Colon (tissue), 2 donors: Measurements from ENCODE around the gene UBE2I.
"Not testable (repeated sequence)": the region's sequence is repeated elsewhere in the genome, so short reads cannot be mapped to it uniquely, and the experiment has no call there.

ENCODE experiments used
- FAIRE-seq: peaks from 2 replicates; lab custom pipeline; 2012; peaks lifted over from hg19 to GRCh38; lab: Jason Lieb, UNC
- donor health status: control.
- donor health status: control.

The UBE2I gene

DNA sequence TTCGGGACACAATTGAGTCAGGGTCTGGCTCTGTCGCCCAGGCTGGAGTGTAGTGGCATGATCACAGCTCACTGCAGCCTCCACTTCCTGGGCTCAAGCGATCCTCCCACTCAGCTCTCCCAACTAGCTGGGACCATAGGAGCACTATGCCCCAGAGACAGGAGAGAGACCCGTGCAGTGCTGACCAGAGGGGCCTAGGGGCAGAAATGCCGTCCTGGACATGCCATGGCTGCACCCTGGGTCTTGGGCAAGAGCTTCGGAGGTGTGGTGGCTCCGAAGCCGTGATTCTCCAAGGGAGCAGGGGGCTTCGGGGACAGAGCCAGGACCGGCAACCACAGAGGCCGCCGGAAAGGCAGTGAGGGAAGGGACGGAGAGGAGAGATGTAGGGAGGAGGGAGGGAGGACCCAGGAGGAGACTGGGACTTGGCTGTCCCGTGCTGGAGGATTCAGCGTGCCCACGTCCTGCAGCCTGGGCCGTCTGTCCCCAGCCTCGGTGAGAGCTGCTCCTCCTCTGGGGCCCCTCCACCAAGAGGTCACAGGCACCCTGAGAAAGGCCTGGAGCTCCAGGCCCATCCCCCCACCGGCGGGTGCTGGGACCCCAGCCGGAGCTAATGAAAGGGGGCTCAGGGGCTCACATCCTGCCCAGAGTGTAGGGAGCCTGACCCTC is 31.7 kb upstream of the UBE2I start:
- FAIRE-seq = no peak

- no peak for FAIRE-seq
These were observed 31.0 kb upstream of the UBE2I start for GRCh38 chr16:1278477-1278876.

- no peak for FAIRE-seq
These were observed 30.1 kb upstream of the UBE2I start for GRCh38 chr16:1279081-1279944.

DNA sequence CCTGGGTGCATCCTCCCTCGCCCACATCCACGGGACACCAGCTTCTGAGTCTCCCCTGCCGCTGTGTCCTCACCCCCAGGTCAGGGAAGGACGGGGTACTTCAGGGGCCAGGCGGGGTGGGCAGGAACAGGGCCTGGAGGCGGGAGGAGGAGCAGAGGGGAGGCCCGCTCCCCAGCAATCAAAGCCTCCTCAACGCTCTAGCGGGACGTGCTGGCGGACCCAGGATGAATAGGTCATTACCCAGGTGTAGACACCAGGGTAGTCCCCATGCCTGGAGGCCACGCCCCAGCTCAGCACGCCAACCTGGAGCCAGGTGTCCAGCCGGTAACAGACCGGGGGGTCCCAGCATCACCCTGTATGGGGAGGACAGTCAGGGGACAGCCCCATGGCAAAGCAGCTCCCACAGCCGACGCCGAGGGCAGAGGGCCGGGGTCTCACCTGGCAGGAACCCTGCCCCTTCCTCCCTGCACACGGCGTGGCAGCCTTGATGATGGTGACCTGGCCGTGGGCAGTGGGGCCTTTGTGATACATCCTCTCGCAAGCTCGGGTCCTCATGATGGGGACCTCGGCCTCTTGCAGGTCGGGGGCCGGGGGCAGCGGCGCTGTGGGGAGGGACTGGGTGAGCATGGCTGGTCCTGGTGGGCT is 29.4 kb upstream of the UBE2I start:
- FAIRE-seq = no peak

DNA sequence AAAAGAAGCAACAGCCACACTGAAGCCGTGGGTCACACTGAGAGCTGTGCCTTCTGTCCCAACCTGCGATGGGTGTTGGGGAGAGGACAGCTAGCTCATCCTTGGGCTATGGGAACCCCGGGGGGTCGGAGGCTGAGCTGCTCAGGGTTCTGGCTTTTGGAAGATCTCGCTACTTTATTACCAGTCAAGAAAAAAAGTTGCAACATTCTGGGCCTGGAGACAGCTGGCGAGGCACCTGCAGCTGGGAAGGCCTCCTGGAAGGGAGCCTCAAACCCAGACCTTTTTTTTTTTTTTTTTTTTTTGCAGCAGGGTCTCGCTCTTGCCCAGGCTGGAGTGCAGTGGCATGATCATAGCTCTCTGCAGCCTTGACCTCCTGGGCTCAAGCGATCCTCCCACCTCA is 28.7 kb upstream of the UBE2I start:
- FAIRE-seq = no peak

DNA sequence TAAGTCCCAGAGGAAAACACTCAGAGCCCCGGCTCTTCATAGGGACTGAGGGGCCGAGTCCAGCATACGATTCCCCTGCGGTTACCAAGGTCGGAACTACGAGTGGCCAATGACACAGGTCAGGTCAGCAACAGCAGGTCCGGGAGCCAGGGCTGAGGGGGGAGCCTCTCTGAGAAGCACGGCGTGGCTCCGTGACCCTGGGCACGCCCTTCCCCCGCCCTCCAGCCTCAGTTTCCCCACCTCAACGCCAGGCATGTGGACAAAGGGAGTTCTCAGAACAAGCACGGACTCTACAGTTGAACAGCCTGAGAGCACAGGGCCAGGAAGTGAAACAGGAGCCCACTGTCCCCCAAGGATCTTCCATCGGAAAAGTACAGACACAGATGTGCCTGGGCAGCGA is 27.9 kb upstream of the UBE2I start:
- FAIRE-seq = no peak

DNA sequence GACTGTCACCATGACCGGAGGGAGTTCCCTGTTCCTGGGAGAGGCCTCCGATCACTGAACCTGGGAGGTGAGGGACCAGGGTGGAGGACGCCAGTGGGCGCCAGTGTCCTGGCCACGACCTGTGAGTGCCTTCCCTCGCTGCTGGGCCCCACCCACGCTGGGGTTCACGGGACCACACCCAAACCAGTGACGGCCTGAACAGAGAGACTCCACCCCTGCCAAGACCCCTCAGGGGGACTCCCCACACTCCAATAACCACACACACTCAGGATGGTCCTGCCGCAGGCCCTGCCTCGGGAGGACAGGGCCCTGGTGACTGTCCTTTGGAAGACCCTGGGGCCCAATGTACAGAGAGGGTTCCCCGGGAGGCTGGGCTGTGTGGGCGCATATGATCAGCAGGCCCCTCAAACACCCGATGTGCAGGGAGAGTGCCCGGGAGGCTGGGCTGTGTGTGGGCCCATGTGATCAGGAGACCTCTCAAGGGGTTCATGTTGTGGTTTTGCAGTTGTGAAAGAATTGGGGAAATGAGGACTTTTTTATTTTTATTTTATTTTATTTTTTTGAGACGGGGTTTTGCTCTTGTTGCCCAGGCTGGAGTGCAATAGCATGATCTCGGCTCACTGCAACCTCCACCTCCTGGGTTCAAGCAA is 27.0 kb upstream of the UBE2I start:
- FAIRE-seq = no peak

DNA sequence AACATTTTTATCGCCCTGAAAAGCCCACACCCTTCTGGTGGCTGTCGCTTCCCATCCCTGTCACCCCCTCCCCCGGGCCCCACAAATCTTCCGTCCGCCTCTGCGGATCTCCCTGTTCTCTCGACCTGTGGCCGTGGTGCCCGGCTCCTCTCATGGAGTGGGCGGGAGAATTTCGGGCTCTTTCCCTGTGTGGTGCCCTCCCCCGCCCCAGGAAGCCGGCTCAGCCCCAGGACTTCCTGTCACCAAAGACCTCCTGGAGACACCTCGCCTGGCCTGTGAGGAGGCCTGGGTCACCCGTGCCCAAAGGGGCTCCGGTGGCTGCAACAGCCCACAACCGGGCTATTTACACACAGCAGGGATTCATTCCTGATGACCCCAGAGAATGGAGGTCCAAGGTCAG is 26.1 kb upstream of the UBE2I start:
- no peak for FAIRE-seq

GRCh38 chr16:1283996-1284616 is 25.3 kb upstream of the UBE2I start:
- no peak for FAIRE-seq

DNA sequence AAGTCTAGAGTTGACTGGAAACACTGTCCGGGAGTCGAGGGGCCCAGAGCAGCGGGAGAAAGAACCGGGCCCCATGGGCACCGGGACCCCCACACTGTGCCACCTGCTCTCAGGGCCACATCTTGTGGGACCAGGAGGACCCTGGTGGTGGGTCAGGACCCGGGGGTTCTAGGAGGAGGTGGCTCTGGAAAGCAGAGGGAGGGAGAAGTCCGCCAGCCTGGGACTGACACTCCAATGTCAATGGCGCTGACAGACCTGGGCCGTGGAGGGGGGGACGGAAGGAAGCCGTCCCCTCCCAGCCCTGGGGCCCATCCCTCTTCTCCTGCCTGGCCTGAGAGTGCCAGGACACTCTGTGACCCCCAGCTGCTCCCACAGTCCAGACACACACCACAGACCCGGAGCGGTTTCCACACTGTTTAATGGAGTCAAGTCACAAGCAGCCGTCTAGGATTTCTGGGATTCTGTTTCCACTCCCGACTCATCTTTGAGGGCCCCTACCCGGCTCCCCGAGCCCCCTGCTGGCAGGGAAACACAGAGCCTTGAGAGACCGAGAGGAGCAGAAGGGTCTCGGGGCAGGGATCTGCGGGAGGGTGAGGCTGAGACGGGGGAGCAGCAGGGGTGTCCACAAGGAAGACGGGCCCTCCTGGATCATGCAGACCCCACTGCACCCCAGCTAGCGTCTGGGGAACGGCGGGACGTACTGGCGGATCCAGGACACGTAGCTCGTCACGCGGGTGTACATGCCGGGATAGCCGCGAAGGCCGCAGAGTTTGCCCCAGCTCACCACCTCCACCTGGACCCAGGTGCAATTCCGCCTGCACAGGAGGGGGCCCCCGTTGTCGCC is 23.5 kb upstream of the UBE2I start:
- FAIRE-seq = no peak

- FAIRE-seq = no peak
These were observed 22.8 kb upstream of the UBE2I start for GRCh38 chr16:1286513-1287094.

DNA sequence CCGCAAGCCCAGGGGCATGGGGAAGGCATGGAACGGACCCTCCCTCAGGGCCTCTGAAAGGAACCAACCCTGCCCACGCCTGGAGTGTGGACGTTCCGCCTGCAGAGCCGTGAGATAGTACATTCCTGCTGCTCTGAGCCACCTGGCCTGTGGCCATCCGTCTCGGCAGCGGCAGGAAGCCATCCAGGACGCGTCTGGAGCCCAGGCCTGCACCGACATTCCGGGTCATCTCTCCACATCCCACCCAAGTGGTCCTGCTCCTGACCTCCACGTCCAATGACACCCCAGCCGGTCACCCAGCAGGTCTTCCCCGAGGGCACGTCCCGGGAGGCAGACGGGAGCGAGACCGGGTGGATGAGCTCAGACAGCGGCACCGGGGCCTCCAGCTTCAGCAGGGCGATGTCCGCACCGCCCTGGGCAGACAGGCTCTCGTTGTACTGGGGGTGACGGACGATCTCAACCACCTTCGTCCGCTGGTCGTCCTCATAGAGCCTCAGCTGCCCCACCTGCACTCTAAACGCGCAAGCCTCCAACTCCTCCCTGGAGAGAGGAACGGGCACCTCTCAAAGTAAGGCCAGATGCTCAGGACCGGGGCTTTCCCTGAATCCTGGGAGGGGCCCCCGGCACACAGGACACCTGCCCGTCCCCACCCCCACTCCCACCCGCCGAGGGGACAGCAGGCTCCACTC is 21.3 kb upstream of the UBE2I start:
- no peak for FAIRE-seq

GRCh38 chr16:1288813-1289476 is 20.5 kb upstream of the UBE2I start:
- FAIRE-seq = no peak

DNA sequence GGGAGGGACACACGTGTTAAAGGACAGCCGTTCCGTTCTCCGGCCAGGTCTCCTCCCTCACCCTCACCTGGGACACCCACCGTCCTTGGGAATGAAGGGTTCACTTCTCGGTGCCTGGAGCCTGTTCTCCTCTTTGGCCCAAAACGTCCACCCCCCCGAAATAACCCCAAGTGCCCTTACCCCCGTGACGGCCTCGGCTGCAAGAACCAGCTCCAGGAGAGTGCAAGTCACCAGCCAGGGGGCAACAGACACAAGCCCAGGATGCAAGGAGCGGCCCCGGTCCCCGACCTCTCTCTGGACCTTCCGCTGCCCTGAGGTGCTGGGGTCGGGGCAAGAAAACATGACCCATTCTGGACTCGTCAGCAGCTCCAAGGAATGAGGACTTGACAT is 20.0 kb upstream of the UBE2I start:
- FAIRE-seq = no peak

GRCh38 chr16:1290063-1290501 is 19.4 kb upstream of the UBE2I start:
- FAIRE-seq = no peak

- no peak for FAIRE-seq
These were observed 18.4 kb upstream of the UBE2I start for GRCh38 chr16:1290860-1291575.

GRCh38 chr16:1291576-1291974 is 17.9 kb upstream of the UBE2I start:
- FAIRE-seq = no peak

- FAIRE-seq = not testable (repeated sequence)
These were observed 17.2 kb upstream of the UBE2I start for GRCh38 chr16:1292208-1292607.

DNA sequence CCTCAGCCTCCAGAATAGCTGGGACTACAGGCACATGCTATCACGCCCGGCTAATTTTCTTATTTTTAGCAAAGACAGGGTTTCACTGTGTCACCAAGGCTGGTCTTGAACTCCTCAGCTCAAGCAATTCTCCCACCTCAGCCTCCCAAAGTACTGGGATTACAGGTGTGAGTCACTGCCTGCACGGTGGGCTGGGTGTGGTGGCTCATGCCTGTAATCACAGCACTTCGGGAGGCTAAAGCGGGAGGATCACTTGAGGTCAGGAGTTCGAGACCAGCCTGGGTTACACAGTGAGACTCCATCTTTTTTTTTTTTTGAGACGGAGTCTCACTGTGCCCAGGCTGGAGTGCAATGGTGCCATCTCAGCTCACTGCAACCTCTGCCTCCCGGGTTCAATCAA is 16.6 kb upstream of the UBE2I start:
- FAIRE-seq = not testable (repeated sequence)
